HG03439 (cell line): Measurements from ENCODE around the gene VPS13D.
"Not testable (repeated sequence)": the region's sequence is repeated elsewhere in the genome, so short reads cannot be mapped to it uniquely, and the experiment has no call there.

Source experiments
- ATAC-seq: cut with Tn5 transposase; IDR thresholded peaks from one replicate; pipeline ENCODE4 v1.9.1; 2021; ENCODE audit warnings: mild to moderate bottlenecking, moderate library complexity; ENCODE audit not compliant: unreplicated experiment

VPS13D gene

DNA sequence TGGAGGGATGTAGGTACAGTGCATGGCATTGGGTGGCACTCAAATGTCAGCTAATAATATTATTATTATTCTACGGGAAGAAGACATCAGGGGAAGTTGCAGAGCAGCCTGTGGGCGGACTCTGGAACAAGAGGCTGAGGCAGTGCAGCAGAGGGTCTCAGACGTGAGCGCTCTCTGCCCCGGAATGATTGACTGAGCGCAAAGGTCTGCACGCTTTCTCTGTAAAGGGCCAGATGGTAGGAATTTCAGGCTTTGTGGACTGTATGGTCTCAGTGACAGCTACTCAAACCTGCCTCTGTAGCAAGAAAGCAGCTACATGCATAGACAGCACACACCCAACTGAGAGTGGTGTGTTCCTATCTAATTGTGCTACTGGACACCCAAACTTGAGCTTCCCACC, 29.6 kb upstream of the VPS13D start:
- ATAC-seq: no peak

- peak; percentile 35 for ATAC-seq
Observed at GRCh38 chr1:12201352-12202189, 28.3 kb upstream of the VPS13D start.

GRCh38 chr1:12202190-12202497, 27.7 kb upstream of the VPS13D start:
- ATAC-seq: no peak

- no peak for ATAC-seq
Observed at GRCh38 chr1:12202577-12202976, 27.3 kb upstream of the VPS13D start.

- ATAC-seq: no peak
Observed at GRCh38 chr1:12203216-12204007, 26.4 kb upstream of the VPS13D start.

DNA sequence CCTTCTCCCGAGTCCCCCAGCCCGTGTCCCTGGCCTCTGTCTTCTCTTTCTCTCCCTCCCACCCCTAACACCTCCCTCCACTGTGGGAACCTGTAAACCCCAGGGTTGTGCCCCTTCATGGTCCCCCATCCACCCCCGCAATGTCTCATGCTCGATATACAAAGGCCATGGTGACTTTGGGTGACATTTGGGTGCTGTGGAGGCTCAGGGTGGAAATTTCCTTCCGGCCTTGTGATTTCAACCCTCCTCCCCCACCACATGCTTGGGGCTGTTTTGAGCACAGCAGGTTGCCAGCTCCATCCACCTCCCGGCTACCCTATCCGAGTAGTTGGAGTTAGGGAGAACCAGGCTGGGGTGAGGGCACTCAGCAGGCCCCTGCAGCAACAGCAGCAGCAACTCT, 25.7 kb upstream of the VPS13D start:
- ATAC-seq: no peak

GRCh38 chr1:12204754-12205658, 24.8 kb upstream of the VPS13D start:
- no peak for ATAC-seq

GRCh38 chr1:12206238-12206637, 23.6 kb upstream of the VPS13D start:
- no peak for ATAC-seq

DNA sequence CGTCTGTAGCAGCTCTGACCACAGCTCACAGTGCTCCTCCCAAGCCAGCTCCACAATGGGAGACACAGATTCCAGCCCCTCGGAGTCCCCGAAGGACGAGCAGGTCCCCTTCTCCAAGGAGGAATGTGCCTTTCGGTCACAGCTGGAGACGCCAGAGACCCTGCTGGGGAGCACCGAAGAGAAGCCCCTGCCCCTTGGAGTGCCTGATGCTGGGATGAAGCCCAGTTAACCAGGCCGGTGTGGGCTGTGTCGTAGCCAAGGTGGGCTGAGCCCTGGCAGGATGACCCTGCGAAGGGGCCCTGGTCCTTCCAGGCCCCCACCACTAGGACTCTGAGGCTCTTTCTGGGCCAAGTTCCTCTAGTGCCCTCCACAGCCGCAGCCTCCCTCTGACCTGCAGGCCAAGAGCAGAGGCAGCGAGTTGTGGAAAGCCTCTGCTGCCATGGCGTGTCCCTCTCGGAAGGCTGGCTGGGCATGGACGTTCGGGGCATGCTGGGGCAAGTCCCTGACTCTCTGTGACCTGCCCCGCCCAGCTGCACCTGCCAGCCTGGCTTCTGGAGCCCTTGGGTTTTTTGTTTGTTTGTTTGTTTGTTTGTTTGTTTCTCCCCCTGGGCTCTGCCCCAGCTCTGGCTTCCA, 22.9 kb upstream of the VPS13D start:
- ATAC-seq: no peak

GRCh38 chr1:12208271-12208670, 21.6 kb upstream of the VPS13D start:
- ATAC-seq: no peak

GRCh38 chr1:12208764-12209494, 20.9 kb upstream of the VPS13D start:
- ATAC-seq: no peak

DNA sequence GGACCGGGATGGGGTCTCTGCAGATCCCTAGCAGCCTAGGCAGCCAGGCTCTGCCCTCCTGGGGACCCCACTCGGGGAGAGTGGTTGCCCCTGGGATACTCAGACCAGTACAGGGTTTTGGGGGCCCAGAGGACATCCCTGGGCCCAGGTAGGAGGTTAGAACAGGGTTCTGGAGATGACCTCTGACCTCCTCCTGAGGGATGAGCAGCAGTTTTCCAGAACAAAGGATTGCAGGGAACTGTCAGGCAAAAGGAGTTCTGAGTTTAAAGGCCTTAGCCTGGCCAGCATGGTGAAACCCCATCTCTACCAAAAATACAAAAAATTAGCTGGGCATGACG, 20.4 kb upstream of the VPS13D start:
- no peak for ATAC-seq

GRCh38 chr1:12215118-12215961, 14.5 kb upstream of the VPS13D start:
- no peak for ATAC-seq

DNA sequence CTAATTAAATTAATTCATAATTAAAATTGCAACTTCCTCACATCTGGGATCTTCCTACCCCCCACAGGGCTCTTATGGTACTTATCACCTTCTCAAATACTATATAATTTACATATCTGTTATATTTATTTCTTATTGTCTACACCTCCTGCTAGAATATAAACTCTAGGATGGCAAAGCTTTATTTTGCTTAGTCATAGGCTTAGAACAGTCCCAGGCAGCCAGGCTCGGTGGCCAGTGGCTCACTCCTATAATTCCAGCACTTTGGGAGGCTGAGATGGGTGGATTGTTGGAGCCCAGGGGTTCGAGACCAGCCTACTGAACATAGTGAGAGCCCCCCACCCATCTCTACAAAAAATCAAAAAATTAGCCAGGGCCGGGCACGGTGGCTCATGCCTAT, 10.0 kb upstream of the VPS13D start:
- ATAC-seq: no peak

DNA sequence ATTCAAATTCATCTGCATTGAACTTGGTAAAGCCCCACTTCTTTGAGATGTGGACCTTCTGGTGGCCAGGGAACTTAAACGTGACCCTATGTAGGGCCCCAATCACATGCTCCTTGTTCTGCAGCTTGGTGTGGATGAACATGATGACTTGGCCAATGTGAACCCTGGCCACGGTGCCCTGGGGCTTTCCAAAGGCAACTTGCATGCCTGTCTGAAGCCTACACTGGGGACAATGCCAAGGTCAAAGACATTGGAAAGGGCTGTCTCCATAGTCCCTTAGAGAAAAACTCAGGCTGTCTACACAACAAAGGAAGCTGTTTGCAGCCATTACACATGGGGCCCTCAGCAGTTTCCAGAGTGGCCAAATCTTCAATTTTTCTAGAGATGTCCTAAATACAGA, 8.9 kb upstream of the VPS13D start:
- ATAC-seq: no peak

- ATAC-seq: not testable (repeated sequence)
Observed at GRCh38 chr1:12222700-12223099, 7.1 kb upstream of the VPS13D start.

- not testable (repeated sequence) for ATAC-seq
Observed at GRCh38 chr1:12224092-12224491, 5.7 kb upstream of the VPS13D start.

GRCh38 chr1:12228979-12229378, 851 bp upstream of the VPS13D start:
- no peak for ATAC-seq

DNA sequence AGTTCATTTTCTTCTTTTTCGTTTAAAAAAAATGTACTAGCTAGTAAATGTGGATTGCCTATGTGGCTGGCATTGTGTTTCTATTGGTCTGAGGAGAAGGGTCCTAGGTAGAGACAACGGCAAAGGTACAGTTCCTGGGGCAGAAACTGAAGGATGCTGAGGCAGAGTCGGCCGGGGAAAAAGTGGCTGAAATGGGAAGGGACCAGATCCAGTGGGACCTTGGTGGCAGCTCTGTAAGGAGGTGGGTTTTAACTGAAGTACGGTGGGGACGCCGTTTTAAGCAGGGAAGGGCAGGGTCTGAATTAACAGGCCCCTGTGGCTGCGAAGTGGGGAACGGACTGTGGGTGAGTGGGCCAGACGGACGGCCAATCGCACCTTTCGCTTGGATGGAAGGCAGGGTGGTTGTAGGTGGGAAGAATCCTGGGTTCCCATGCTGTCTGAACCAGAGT, 420 bp upstream of the VPS13D start:
- ATAC-seq: no peak
